ENCODE data around the gene LIMA1. TPM values are rescaled to one million over a fixed set of nuclear protein-coding genes. Genes with fewer than 3 reads are reported as not detected.

Gene LIMA1
- total RNA-seq, 1 donor from 2014 or later = 25.5 TPM

DNA sequence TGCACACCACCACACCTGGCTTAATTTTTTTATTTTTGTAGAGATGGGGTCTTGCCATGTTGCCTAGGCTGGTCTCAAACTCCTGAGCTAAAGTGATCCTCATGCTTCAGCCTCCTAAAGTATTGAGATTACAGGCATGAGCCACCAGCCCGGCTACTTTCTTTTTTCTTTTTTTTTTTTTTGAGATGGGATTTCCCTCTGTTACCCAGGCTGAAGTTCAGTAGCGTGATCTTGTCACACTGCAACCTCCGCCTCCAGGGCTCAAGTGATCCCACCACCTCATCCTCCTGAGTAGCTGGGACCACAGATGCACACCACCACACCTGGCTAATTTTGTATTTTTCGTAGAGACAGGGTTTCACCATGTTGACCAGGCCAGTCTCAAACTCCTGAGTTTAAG, 51.1 kb downstream of the LIMA1 start:
- no peaks in the 10 kb centered on the region for H3K9me3 Mint-ChIP-seq
- TF ChIP-seq CTCF (conservative IDR thresholded peaks at IDR 0.05) = no peak
- no peak for DNase-seq (ENCODE audit: low read depth, low spot score)
- H3K27me3 Mint-ChIP-seq (ENCODE audit: low read depth) = no peaks in the 10 kb centered on the region
- peaks cover 4% of the 10 kb centered on the region for H3K4me1 Mint-ChIP-seq
- no peak overlapping the region for H3K4me3 Mint-ChIP-seq
- no peaks in the 10 kb centered on the region for H3K36me3 Mint-ChIP-seq (ENCODE audit: low read depth)
- H3K27ac Mint-ChIP-seq (ENCODE audit: unreplicated experiment) = no peak overlapping the region

DNA sequence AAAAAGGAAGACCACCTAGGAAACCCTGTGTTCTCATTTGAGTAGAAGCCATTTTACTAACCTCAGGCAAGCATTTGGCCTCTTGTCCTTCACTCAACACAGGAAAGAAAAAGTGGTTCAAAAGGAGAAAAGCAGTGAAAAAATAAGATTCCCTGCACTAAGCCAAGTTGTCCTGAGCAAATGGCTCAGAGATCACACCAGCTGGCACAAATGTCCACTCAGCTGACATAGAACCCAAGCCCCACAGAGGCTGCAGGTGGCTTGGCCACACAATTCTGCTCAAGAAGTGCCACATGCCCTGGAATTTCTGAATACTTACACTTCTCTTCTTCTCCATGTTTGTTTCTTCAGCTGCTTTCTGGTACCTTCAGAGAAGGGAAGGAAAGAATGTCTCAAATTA, 52.0 kb downstream of the LIMA1 start:
- Mint-ChIP-seq H3K27ac (ENCODE audit: unreplicated experiment) (no peak overlapping the region), H3K36me3 (ENCODE audit: low read depth) (no peaks in the 10 kb centered on the region), H3K27me3 (ENCODE audit: low read depth) (no peaks in the 10 kb centered on the region), H3K9me3 (no peaks in the 10 kb centered on the region), H3K4me1 (peaks cover 4% of the 10 kb centered on the region), H3K4me3 (no peak overlapping the region)
- DNase-seq (ENCODE audit: low read depth, low spot score) = no peak
- no peak for TF ChIP-seq CTCF (conservative IDR thresholded peaks at IDR 0.05)

DNA sequence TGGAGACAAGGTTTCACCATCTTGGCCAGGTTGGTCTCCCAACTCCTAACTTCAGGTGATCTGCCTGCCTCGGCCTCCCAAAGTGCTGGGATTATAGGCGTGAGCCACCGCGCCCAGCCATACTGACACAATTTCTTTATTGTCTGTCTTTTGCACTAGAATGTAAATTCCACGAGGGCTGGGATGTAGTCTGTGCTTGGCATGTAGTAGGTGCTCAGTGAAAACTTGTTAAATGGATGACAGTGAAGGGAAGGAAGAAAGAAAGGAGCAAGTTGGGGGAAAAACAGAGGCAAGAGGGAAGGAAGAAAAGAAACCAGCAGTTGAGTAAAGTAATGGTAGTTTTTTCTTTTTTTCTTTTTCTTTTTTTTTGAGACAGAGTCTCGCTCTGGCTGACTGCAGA, 53.1 kb downstream of the LIMA1 start:
- Mint-ChIP-seq H3K36me3 (ENCODE audit: low read depth) (no peaks in the 10 kb centered on the region), H3K27me3 (ENCODE audit: low read depth) (no peaks in the 10 kb centered on the region), H3K4me3 (no peak overlapping the region), H3K4me1 (peaks cover 4% of the 10 kb centered on the region), H3K27ac (ENCODE audit: unreplicated experiment) (no peak overlapping the region), H3K9me3 (no peaks in the 10 kb centered on the region)
- no peak for TF ChIP-seq CTCF (conservative IDR thresholded peaks at IDR 0.05)
- DNase-seq (ENCODE audit: low read depth, low spot score) = no peak

- Mint-ChIP-seq H3K4me3 (no peak overlapping the region), H3K27me3 (ENCODE audit: low read depth) (no peaks in the 10 kb centered on the region), H3K4me1 (peaks cover 8% of the 10 kb centered on the region), H3K9me3 (no peaks in the 10 kb centered on the region), H3K36me3 (ENCODE audit: low read depth) (no peaks in the 10 kb centered on the region), H3K27ac (ENCODE audit: unreplicated experiment) (no peak overlapping the region)
- TF ChIP-seq CTCF (conservative IDR thresholded peaks at IDR 0.05) = no peak
- no peak for DNase-seq (ENCODE audit: low read depth, low spot score)
Measured at GRCh38 chr12:50224026-50224692, 59.2 kb downstream of the LIMA1 start.

DNA sequence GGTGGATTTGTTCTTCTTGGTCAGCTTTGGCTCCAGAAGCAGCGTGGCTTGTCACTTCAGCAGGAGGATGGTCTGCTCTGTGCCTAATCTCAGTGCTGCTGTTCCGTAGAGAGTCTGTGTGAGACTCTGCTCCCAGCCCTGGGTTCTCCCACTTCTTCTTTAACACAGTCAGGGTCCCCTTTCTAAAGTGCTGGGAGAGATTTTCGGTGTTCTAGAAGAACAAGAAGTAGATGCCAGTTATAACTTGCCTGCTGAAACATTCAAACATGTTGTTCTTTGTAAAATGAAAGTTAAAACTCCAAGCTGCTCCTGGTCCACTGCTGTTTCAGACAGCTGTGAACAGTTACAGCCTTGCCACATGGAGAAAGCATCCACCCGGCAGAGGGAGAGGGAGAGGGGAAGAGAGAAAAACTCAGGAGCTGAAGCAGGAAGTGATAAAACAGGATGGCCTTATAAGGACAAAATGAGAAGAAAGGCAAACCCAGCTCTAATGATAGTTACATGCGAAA, 61.0 kb downstream of the LIMA1 start:
- Mint-ChIP-seq H3K9me3 (no peaks in the 10 kb centered on the region), H3K27me3 (ENCODE audit: low read depth) (no peaks in the 10 kb centered on the region), H3K4me1 (peaks cover 8% of the 10 kb centered on the region), H3K36me3 (ENCODE audit: low read depth) (peaks cover 2% of the 10 kb centered on the region), H3K27ac (ENCODE audit: unreplicated experiment) (no peak overlapping the region), H3K4me3 (no peak overlapping the region)
- DNase-seq (ENCODE audit: low read depth, low spot score) = peak; percentile 30
- TF ChIP-seq CTCF (conservative IDR thresholded peaks at IDR 0.05) = peak; percentile 35

All from neural crest cell (in vitro differentiated cells).